ENCODE results near the gene TOGARAM2. TPM values are rescaled to one million over a fixed set of nuclear protein-coding genes. Genes with fewer than 3 reads are reported as not detected.
A peak's percentile ranks its signal among the peaks of the same experiment; 100 is the strongest.

Gene TOGARAM2
- total and polyA plus RNA-seq, 10 of the 15 experiments (the other 5 are each of a cell fraction or from before 2014, with no cell fraction given), result 0.01 to 0.06 (median 0.03) TPM; not detected in 7

DNA sequence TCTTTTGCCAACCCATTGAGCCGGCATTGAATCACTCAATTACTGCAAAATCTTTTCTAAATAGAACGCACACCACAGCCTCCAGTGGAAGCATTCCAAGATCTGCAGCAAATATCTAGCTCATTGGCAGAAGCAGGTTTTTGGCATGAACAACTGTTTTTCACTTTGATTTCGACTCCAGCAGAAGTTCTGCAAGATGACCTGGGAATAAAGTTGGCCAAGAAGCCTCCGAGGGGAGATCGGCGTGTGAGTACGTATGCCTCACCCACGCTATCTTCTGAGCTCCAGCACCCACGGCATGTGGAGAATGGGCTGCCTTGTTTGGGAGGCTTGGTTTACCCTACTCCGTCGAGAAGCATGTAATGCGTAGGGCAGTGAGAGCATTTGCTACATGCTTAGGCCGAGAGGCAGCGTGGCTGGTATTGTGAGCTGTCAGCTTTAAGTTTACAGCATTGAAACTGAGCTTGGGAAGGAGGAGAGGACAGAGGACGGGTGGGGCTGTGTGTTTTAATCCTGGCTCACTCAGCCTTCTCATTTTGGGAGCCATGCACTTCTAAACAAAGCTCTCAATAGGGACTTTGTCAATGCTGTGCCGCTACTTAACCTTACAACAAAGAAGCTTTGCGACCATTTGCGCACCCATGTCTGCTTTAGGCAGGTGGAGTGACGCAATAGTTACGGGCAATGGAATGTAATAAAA is 82.7 kb downstream of the TOGARAM2 start (continued):
- no peak for TF ChIP-seq KAT2A (conservative IDR thresholded peaks at IDR 0.05; ENCODE audit: control insufficient read depth, low read depth, low read length)
- TF ChIP-seq EED (IDR thresholded peaks at IDR 0.05; ENCODE audit: low read depth), result no peak
- no peak for TF ChIP-seq MYB (IDR thresholded peaks at IDR 0.05; ENCODE audit: borderline replicate concordance, low read depth, low read length)
- TF ChIP-seq MXI1 (IDR thresholded peaks at IDR 0.05; ENCODE audit: low read depth, low read length), result no peak
- TF ChIP-seq, protein P1, sequence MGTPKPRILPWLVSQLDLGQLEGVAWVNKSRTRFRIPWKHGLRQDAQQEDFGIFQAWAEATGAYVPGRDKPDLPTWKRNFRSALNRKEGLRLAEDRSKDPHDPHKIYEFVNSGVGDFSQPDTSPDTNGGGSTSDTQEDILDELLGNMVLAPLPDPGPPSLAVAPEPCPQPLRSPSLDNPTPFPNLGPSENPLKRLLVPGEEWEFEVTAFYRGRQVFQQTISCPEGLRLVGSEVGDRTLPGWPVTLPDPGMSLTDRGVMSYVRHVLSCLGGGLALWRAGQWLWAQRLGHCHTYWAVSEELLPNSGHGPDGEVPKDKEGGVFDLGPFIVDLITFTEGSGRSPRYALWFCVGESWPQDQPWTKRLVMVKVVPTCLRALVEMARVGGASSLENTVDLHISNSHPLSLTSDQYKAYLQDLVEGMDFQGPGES (IDR thresholded peaks at IDR 0.05), result no peak

DNA sequence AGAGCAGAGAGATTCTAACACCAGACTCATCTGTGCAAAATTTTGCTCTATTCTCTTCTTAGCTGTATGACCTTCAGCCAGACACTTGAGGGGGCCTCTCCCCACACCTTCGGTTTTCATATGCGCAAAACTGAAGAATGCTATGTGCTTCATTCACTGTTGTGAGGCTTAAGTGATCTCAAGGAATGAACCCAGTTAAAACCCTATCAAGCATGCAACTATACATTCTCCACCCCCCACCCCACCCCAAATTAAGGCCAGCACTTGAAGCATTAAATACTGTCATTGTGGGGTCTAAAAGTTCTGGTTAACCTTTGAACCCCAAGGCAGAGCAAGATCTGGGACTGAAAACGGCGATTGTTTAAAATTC is 83.2 kb downstream of the TOGARAM2 start:
- BruUV-seq (replicated peaks), result no TSS peak
- 95% methylated on average over 4 of the region's 4 CpGs for WGBS (ENCODE audit: insufficient coverage, insufficient replicate concordance, low lambda C conversion rate, missing lambda C conversion rate)
- ATAC-seq (no peak), DNase-seq (ENCODE audit: low read depth, low spot score) (no peak), FAIRE-seq (no peak)
- Histone ChIP-seq H3K4me1 (ENCODE audit: control insufficient read depth, insufficient read depth, low read length) (no peaks in the 10 kb centered on the region), H3K9ac (ENCODE audit: control insufficient read depth, insufficient read depth, low read length) (no peak overlapping the region), H3K27me3 (replicated peaks in 1 of 2; ENCODE audit: control insufficient read depth in 2 of 2, insufficient read depth in 2 of 2, low read length in 1 of 2) (no peaks in the 10 kb centered on the region), H4K20me1 (ENCODE audit: control insufficient read depth, insufficient read depth) (no peaks in the 10 kb centered on the region), H3K79me2 (ENCODE audit: control insufficient read depth, insufficient read depth, low read length) (no peaks in the 10 kb centered on the region), H3K36me3 (ENCODE audit: control insufficient read depth in 2 of 2, insufficient read depth in 2 of 2, low read length in 1 of 2) (no peaks in the 10 kb centered on the region), H3K9me3 (replicated peaks; ENCODE audit: control insufficient read depth, insufficient read depth, low read length) (no peaks in the 10 kb centered on the region), H3K4me2 (ENCODE audit: control insufficient read depth, insufficient read depth) (no peak overlapping the region), H2AFZ (ENCODE audit: control insufficient read depth, low read depth, low read length) (no peak overlapping the region), H3K27ac (ENCODE audit: control insufficient read depth, insufficient read depth) (no peak overlapping the region), H3K4me3 (no peak overlapping the region)
- TF ChIP-seq MYB (IDR thresholded peaks at IDR 0.05; ENCODE audit: borderline replicate concordance, low read depth, low read length), result no peak
- peak; percentile 25; the same call in 1 of the 2 replicates for TF ChIP-seq RAD21 (IDR thresholded peaks at IDR 0.05; ENCODE audit: insufficient read depth, low read depth, low read length)
- CTCF ChIA-PET, result interaction anchor here (0.8 to 1.4 kb wide), 2 partner anchors 9 to 136 kb away, joined by 4 to 8 read pairs; no protein-coding TSS in a partner anchor
- intact Hi-C loops (cut with micrococcal nuclease; ENCODE audit: unreplicated experiment), result no loop called here
- SMC1A ChIA-PET (ENCODE audit: uncharacterized antibody, unreplicated experiment), result no interaction called here
- POLR2A ChIA-PET, result no interaction called here
- in situ Hi-C loops (cut with MboI), result no loop called here
- RAD21 ChIA-PET (ENCODE audit: unreplicated experiment), result no interaction called here
